HCT116 (cell line): ENCODE data around the gene GPBAR1. TPM values are rescaled to one million over a fixed set of nuclear protein-coding genes. Genes with fewer than 3 reads are reported as not detected.

Experiments
- ATAC-seq: fragments of 200-7000 bp; cut with Tn5 transposase; 2 replicates; pipeline ENCODE4 v1.9.1; 2020; ENCODE audit warnings: mild to moderate bottlenecking, moderate library complexity
- BruUV-seq: library from RNA; stranded (reverse); fragments of 400-500 nt; replicated peaks from 2 replicates; lab custom pipeline; 2021; lab: Mats Ljungman, UMichigan
- CTCF ChIA-PET: fragments of 300-600 bp; sonication (Branson Sonifier 250); formaldehyde crosslinking; loops from one replicate; lab custom pipeline; 2021; ENCODE audit warnings: antibody characterized with exemption; lab: Charles Lee
- POLR2A ChIA-PET: fragments of 300-600, 350-600 bp; sonication (Branson Sonifier 250); formaldehyde crosslinking; loops from one replicate; lab custom pipeline; 2021; ENCODE audit warnings: antibody characterized with exemption; lab: Charles Lee
- RAD21 ChIA-PET, 2 experiments: fragments of 300-600 bp; sonication (Branson Sonifier 250); formaldehyde crosslinking; loops; one replicate each; lab custom pipeline; 2023; ENCODE audit warnings: low total read pairs in 2 of 2; ENCODE audit not compliant: uncharacterized antibody in 2 of 2, unreplicated experiment in 2 of 2, low non-redundant PET in 1 of 2; lab: Charles Lee
- DNase-seq: peaks from one replicate; pipeline ENCODE4 v3.0.0-alpha.2; 2010; ENCODE audit warnings: low read depth, low spot score
- H2AFZ ChIP-seq: fragments of 200-600 bp; shearing (Covaris generic), sonication (generic); 2 replicates; pipeline ENCODE4 v1.6.1; 2017; ENCODE audit warnings: low read depth, mixed run types, mixed read lengths, antibody characterized with exemption, low read length; ENCODE audit not compliant: poor library complexity, severe bottlenecking
- H3K27ac ChIP-seq: 2 replicates; pipeline ENCODE4 v1.5.1; 2012; ENCODE audit warnings: low read depth, low read length
- H3K27me3 ChIP-seq: fragments of 200-600 bp; sonication (generic); 2 replicates; pipeline ENCODE4 v1.6.1; 2016; ENCODE audit warnings: mixed run types, low read length, mixed read lengths; ENCODE audit not compliant: insufficient read depth
- H3K36me3 ChIP-seq, 2 experiments: fragments of 200-500 bp in 1 of 2; fragments of 200-600 bp in 1 of 2; sonication (Bioruptor generic) in 1 of 2; sonication (generic) in 1 of 2; 2 replicates each; pipeline versions ENCODE4 v1.5.1 to v1.6.1; 2014 to 2016; ENCODE audit warnings: low read length in 2 of 2, inconsistent platforms in 1 of 2, mixed read lengths in 1 of 2, mixed run types in 1 of 2; ENCODE audit not compliant: insufficient read depth in 2 of 2, control insufficient read depth in 1 of 2
- H3K4me1 ChIP-seq, 2 experiments: fragments of 200-600 bp in 1 of 2; sonication (generic) in 1 of 2; 2 replicates each; pipeline versions ENCODE4 v1.5.1 to v1.6.1; 2012 to 2017; ENCODE audit warnings: low read length in 2 of 2, inconsistent platforms in 1 of 2, mild to moderate bottlenecking in 1 of 2, mixed read lengths in 1 of 2, mixed run types in 1 of 2, moderate library complexity in 1 of 2; ENCODE audit not compliant: insufficient read depth in 2 of 2, control insufficient read depth in 1 of 2
- H3K4me2 ChIP-seq: fragments of 200-600 bp; sonication (generic); 2 replicates; pipeline ENCODE4 v1.6.1; 2017; ENCODE audit warnings: mixed run types, low read length, mixed read lengths
- H3K4me3 ChIP-seq, 2 experiments: fragments of 200-600 bp in 1 of 2; sonication (generic) in 1 of 2; replicated peaks in 1 of 2; 2 replicates each; pipeline ENCODE4 v1.5.1; 2011 to 2016; ENCODE audit warnings: low read length in 2 of 2, control low read depth in 1 of 2, low read depth in 1 of 2, mild to moderate bottlenecking in 1 of 2, mixed read lengths in 1 of 2, mixed run types in 1 of 2
- H3K79me2 ChIP-seq: fragments of 200-600 bp; sonication (generic); 2 replicates; pipeline ENCODE4 v1.6.1; 2017; ENCODE audit warnings: mild to moderate bottlenecking, mixed run types, low read length, moderate library complexity, mixed read lengths; ENCODE audit not compliant: insufficient read depth
- H3K9ac ChIP-seq: fragments of 200-600 bp; sonication (generic); 2 replicates; pipeline ENCODE4 v1.6.1; 2016; ENCODE audit warnings: low read length, mixed read lengths
- H3K9me2 ChIP-seq: fragments of 200-600 bp; sonication (generic), shearing (Covaris generic); 2 replicates; pipeline ENCODE4 v1.6.1; 2017; ENCODE audit warnings: mixed run types, mild to moderate bottlenecking, moderate library complexity; ENCODE audit not compliant: insufficient read depth
- H3K9me3 ChIP-seq, 2 experiments: fragments of 200-500 bp in 1 of 2; fragments of 200-600 bp in 1 of 2; sonication (Bioruptor generic) in 1 of 2; sonication (generic) in 1 of 2; 2 replicates each; pipeline ENCODE4 v1.6.1; 2014 to 2017; ENCODE audit warnings: low read length in 2 of 2, mixed read lengths in 2 of 2, inconsistent platforms in 1 of 2, low read depth in 1 of 2, mild to moderate bottlenecking in 1 of 2, mixed run types in 1 of 2, moderate library complexity in 1 of 2; ENCODE audit not compliant: control insufficient read depth in 1 of 2, insufficient read depth in 1 of 2
- H4K20me1 ChIP-seq: fragments of 200-600 bp; sonication (generic), shearing (Covaris generic); 2 replicates; pipeline ENCODE4 v1.6.1; 2017; ENCODE audit warnings: mixed run types, mild to moderate bottlenecking, moderate library complexity; ENCODE audit not compliant: insufficient read depth
- CBX3 ChIP-seq: IDR thresholded peaks from 2 replicates; pipeline ENCODE4 v1.6.1; 2012; ENCODE audit warnings: low read depth
- ELF1 ChIP-seq: IDR thresholded peaks from 2 replicates; pipeline ENCODE4 v1.6.1; 2012; ENCODE audit warnings: low read depth, borderline replicate concordance
- EZH2phosphoT487 ChIP-seq: fragments of 200-600 bp; IDR thresholded peaks from 2 replicates; pipeline ENCODE4 v1.6.1; 2018; ENCODE audit warnings: antibody characterized with exemption, borderline replicate concordance
- FOSL1 ChIP-seq: IDR thresholded peaks from 2 replicates; pipeline ENCODE4 v1.6.1; 2012; ENCODE audit warnings: low read depth
- JUND ChIP-seq: IDR thresholded peaks from 2 replicates; pipeline ENCODE4 v1.6.1; 2012
- POLR2A ChIP-seq: IDR thresholded peaks from 2 replicates; pipeline ENCODE4 v1.7.0; 2011; ENCODE audit warnings: borderline replicate concordance; ENCODE audit not compliant: insufficient read depth, insufficient read length; ENCODE audit errors: extremely low read depth
- POLR2AphosphoS5 ChIP-seq: IDR thresholded peaks from 2 replicates; pipeline ENCODE4 v1.6.1; 2011; ENCODE audit warnings: mild to moderate bottlenecking, low read depth, low read length, moderate library complexity
- RAD21 ChIP-seq: IDR thresholded peaks from 2 replicates; pipeline ENCODE4 v1.6.1; 2012; ENCODE audit warnings: low read depth, mild to moderate bottlenecking
- SIN3A ChIP-seq: IDR thresholded peaks from 2 replicates; pipeline ENCODE4 v1.6.1; 2012; ENCODE audit warnings: low read depth
- SRF ChIP-seq: IDR thresholded peaks from 2 replicates; pipeline ENCODE4 v1.6.1; 2012; ENCODE audit warnings: low read depth
- TCF7L2 ChIP-seq: IDR thresholded peaks from 2 replicates; pipeline ENCODE4 v1.7.0; 2011; ENCODE audit warnings: borderline replicate concordance, inconsistent platforms; ENCODE audit not compliant: insufficient read depth, insufficient read length; ENCODE audit errors: extremely low read depth
- YY1 ChIP-seq: IDR thresholded peaks from 2 replicates; pipeline ENCODE4 v1.6.1; 2011; ENCODE audit warnings: low read length, low read depth, moderate library complexity, mild to moderate bottlenecking; ENCODE audit not compliant: insufficient replicate concordance; ENCODE audit errors: extremely low read depth
- ZFX ChIP-seq: fragments of 450-650 bp; IDR thresholded peaks from 2 replicates; pipeline ENCODE4 v1.6.1; 2017
- ZNF274 ChIP-seq: fragments of 200-500 bp; sonication (Bioruptor generic); IDR thresholded peaks from 2 replicates; pipeline ENCODE4 v1.6.1; 2014; ENCODE audit warnings: mild to moderate bottlenecking, low read depth, low read length, inconsistent platforms
- intact Hi-C: fragments of 100-400 bp; cut with micrococcal nuclease; formaldehyde crosslinking; loops from 2 replicates; pipeline ENCODE4 v1.10.0; 2022
- total RNA-seq: library from RNA; stranded (reverse); gene quantifications from one replicate; pipeline ENCODE4 v1.2.1, GENCODE V29; 2021; ENCODE audit not compliant: unreplicated experiment
- TF ChIP-seq, protein P1 (sequence below): IDR thresholded peaks from 2 replicates; pipeline ENCODE4 v1.6.1; 2011; ENCODE audit warnings: mild to moderate bottlenecking, low read length, moderate library complexity; ENCODE audit not compliant: insufficient replicate concordance; ENCODE audit errors: extremely low read depth
- TF ChIP-seq, protein P2 (sequence below): IDR thresholded peaks from 2 replicates; pipeline ENCODE4 v1.6.1; 2012
- TF ChIP-seq, protein P3 (sequence below): IDR thresholded peaks from 2 replicates; pipeline ENCODE4 v1.6.1; 2012; ENCODE audit warnings: low read depth
- TF ChIP-seq, protein P4 (sequence below), 3 experiments: fragments of 200-600 bp in 1 of 3; sonication (generic) in 1 of 3; IDR thresholded peaks in 2 of 3; conservative IDR thresholded peaks in 1 of 3; 2 replicates each; pipeline ENCODE4 v1.5.1; 2012 to 2017; ENCODE audit warnings: low read depth in 2 of 3, low read length in 2 of 3, antibody characterized with exemption in 1 of 3, borderline replicate concordance in 1 of 3, control low read depth in 1 of 3, mild to moderate bottlenecking in 1 of 3, mixed read lengths in 1 of 3, mixed run types in 1 of 3, moderate library complexity in 1 of 3; ENCODE audit not compliant: insufficient read depth in 1 of 3

The GPBAR1 gene
- total RNA-seq, 1 experiment from 2014 or later, result 0.27 TPM

DNA sequence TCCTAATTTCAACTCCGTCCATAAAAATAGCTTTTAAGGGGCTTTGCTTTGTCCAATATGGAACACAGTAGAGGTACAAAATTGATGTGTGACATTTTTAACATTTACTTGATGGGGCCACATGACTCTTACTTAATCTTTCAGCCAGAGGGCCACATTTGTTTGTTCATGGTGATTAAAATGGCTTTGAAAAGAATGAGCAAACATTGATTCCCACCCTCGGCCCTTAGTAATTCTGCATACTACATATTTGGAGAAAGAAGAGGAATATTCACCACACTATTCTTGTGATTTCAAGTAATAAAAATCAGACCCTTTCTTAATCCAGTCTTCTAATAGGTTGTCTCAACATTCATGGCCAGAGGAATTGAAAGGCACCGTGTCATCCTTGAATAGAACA, 26.3 kb upstream of the GPBAR1 start:
- peaks cover 25% of the 10 kb centered on the region for H3K79me2 ChIP-seq
- BruUV-seq, result no TSS peak

More for the DNA sequence above, 26.3 kb upstream of the GPBAR1 start:
- no peak overlapping the region for H3K4me3 ChIP-seq
- no peak for DNase-seq
- peaks cover 16% of the 10 kb centered on the region in 2 experiments for H3K4me1 ChIP-seq
- no peak for ATAC-seq
- H3K36me3 ChIP-seq, result peaks cover 57 to 58% of the 10 kb centered on the region in 2 experiments
- no peak overlapping the region for H3K4me2 ChIP-seq
- H3K9ac ChIP-seq, result no peak overlapping the region
- ChIA-PET RAD21 (no interaction called here), CTCF (no interaction called here), POLR2A (no interaction called here)
- H2AFZ ChIP-seq, result no peak overlapping the region
- intact Hi-C loops, result no loop called here
- H3K27me3 ChIP-seq, result no peaks in the 10 kb centered on the region
- H3K9me2 ChIP-seq, result no peaks in the 10 kb centered on the region
- no peak overlapping the region for H3K27ac ChIP-seq
- no peak for TF ChIP-seq ELF1
- no peak for TF ChIP-seq TCF7L2
- TF ChIP-seq, protein P1, sequence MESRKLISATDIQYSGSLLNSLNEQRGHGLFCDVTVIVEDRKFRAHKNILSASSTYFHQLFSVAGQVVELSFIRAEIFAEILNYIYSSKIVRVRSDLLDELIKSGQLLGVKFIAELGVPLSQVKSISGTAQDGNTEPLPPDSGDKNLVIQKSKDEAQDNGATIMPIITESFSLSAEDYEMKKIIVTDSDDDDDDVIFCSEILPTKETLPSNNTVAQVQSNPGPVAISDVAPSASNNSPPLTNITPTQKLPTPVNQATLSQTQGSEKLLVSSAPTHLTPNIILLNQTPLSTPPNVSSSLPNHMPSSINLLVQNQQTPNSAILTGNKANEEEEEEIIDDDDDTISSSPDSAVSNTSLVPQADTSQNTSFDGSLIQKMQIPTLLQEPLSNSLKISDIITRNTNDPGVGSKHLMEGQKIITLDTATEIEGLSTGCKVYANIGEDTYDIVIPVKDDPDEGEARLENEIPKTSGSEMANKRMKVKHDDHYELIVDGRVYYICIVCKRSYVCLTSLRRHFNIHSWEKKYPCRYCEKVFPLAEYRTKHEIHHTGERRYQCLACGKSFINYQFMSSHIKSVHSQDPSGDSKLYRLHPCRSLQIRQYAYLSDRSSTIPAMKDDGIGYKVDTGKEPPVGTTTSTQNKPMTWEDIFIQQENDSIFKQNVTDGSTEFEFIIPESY, result no peak
- TF ChIP-seq JUND, result no peak
- no peak for TF ChIP-seq POLR2AphosphoS5
- no peak for TF ChIP-seq ZFX
- no peak for TF ChIP-seq CBX3
- no peak for TF ChIP-seq POLR2A
- no peak for TF ChIP-seq RAD21
- no peak for TF ChIP-seq SIN3A
- TF ChIP-seq YY1, result no peak
- TF ChIP-seq, protein P2, sequence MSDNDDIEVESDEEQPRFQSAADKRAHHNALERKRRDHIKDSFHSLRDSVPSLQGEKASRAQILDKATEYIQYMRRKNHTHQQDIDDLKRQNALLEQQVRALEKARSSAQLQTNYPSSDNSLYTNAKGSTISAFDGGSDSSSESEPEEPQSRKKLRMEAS, result no peak
- TF ChIP-seq EZH2phosphoT487, result no peak
- TF ChIP-seq FOSL1, result no peak
- TF ChIP-seq, protein P3, sequence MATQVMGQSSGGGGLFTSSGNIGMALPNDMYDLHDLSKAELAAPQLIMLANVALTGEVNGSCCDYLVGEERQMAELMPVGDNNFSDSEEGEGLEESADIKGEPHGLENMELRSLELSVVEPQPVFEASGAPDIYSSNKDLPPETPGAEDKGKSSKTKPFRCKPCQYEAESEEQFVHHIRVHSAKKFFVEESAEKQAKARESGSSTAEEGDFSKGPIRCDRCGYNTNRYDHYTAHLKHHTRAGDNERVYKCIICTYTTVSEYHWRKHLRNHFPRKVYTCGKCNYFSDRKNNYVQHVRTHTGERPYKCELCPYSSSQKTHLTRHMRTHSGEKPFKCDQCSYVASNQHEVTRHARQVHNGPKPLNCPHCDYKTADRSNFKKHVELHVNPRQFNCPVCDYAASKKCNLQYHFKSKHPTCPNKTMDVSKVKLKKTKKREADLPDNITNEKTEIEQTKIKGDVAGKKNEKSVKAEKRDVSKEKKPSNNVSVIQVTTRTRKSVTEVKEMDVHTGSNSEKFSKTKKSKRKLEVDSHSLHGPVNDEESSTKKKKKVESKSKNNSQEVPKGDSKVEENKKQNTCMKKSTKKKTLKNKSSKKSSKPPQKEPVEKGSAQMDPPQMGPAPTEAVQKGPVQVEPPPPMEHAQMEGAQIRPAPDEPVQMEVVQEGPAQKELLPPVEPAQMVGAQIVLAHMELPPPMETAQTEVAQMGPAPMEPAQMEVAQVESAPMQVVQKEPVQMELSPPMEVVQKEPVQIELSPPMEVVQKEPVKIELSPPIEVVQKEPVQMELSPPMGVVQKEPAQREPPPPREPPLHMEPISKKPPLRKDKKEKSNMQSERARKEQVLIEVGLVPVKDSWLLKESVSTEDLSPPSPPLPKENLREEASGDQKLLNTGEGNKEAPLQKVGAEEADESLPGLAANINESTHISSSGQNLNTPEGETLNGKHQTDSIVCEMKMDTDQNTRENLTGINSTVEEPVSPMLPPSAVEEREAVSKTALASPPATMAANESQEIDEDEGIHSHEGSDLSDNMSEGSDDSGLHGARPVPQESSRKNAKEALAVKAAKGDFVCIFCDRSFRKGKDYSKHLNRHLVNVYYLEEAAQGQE, result no peak
- TF ChIP-seq SRF, result no peak
- no peak for TF ChIP-seq ZNF274
- TF ChIP-seq, protein P4, sequence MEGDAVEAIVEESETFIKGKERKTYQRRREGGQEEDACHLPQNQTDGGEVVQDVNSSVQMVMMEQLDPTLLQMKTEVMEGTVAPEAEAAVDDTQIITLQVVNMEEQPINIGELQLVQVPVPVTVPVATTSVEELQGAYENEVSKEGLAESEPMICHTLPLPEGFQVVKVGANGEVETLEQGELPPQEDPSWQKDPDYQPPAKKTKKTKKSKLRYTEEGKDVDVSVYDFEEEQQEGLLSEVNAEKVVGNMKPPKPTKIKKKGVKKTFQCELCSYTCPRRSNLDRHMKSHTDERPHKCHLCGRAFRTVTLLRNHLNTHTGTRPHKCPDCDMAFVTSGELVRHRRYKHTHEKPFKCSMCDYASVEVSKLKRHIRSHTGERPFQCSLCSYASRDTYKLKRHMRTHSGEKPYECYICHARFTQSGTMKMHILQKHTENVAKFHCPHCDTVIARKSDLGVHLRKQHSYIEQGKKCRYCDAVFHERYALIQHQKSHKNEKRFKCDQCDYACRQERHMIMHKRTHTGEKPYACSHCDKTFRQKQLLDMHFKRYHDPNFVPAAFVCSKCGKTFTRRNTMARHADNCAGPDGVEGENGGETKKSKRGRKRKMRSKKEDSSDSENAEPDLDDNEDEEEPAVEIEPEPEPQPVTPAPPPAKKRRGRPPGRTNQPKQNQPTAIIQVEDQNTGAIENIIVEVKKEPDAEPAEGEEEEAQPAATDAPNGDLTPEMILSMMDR (IDR thresholded peaks at IDR 0.05 in 2 of 3, conservative IDR thresholded peaks at IDR 0.05 in 1 of 3; ENCODE audit: borderline replicate concordance in 1 of 3, insufficient read depth in 1 of 3, low read depth in 2 of 3, low read length in 2 of 3), result no peak
- H3K9me3 ChIP-seq, result no peaks in the 10 kb centered on the region
- no peaks in the 10 kb centered on the region for H4K20me1 ChIP-seq
